Ishikawa (cell line): Measurements from ENCODE around the gene CDYL2.

Source experiments
- CEBPB ChIP-seq: IDR thresholded peaks from 2 replicates; pipeline ENCODE4 v1.6.1; 2012
- CREB1 ChIP-seq: IDR thresholded peaks from 2 replicates; pipeline ENCODE4 v1.6.1; 2012; ENCODE audit warnings: low read depth
- EGR1 ChIP-seq: IDR thresholded peaks from 2 replicates; pipeline ENCODE4 v1.6.1; 2012
- EP300 ChIP-seq: IDR thresholded peaks from 2 replicates; pipeline ENCODE4 v1.6.1; 2012; ENCODE audit warnings: borderline replicate concordance
- FOXM1 ChIP-seq: IDR thresholded peaks from 2 replicates; pipeline ENCODE4 v1.6.1; 2012; ENCODE audit warnings: low read depth, borderline replicate concordance
- NFIC ChIP-seq: IDR thresholded peaks from 2 replicates; pipeline ENCODE4 v1.6.1; 2012
- RAD21 ChIP-seq: IDR thresholded peaks from 2 replicates; pipeline ENCODE4 v1.6.1; 2012; ENCODE audit warnings: low read depth
- TAF1 ChIP-seq: IDR thresholded peaks from 2 replicates; pipeline ENCODE4 v1.6.1; 2012; ENCODE audit warnings: low read depth, mild to moderate bottlenecking
- TCF12 ChIP-seq: IDR thresholded peaks from 2 replicates; pipeline ENCODE4 v1.6.1; 2012; ENCODE audit warnings: low read depth
- TEAD4 ChIP-seq: IDR thresholded peaks from 2 replicates; pipeline ENCODE4 v1.6.1; 2012
- USF1 ChIP-seq: IDR thresholded peaks from 2 replicates; pipeline ENCODE4 v1.6.1; 2012
- YY1 ChIP-seq: IDR thresholded peaks from 2 replicates; pipeline ENCODE4 v1.6.1; 2012; ENCODE audit warnings: low read depth
- ZBTB7A ChIP-seq: IDR thresholded peaks from 2 replicates; pipeline ENCODE4 v1.6.1; 2012; ENCODE audit warnings: low read depth
- TF ChIP-seq, protein P1 (sequence below): IDR thresholded peaks from 2 replicates; pipeline ENCODE4 v1.6.1; 2012
- TF ChIP-seq, protein P2 (sequence below): IDR thresholded peaks from 2 replicates; pipeline ENCODE4 v1.6.1; 2012; ENCODE audit warnings: low read depth, mild to moderate bottlenecking

CDYL2 gene

DNA sequence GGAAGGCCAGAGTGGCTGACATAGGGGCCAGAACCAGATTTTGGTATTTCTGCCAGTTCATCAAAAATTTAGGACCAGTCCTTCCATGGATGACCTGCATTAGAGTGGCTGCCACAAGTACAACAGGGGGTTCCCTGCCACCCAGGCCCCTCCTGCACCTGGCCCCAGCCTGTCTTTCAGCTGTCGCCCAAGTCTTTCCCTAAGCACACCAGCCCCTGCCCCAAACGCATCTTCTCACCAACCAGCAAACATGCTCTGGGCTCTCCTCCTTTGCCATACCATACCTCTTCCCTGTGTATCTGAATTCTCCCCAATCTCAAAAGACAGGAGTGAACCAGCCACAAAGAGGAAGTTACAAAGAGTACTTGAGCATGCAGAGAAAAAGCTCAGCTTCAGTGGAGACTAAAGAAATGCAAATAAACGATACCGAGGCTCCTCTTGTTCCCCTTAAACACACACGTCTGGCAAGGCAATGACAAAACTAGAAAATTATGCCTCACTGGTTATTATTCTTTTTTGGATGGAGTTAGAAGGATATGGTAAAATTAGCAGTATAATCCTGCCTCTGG is 133.0 kb downstream of the CDYL2 start:
- TF ChIP-seq TEAD4 (no peak), CREB1 (no peak), CEBPB (no peak), NFIC (no peak), ZBTB7A (no peak), FOXM1 (no peak), USF1 (no peak), RAD21 (no peak), EGR1 (no peak), YY1 (no peak), EP300 (no peak), TAF1 (no peak), TCF12 (no peak)
- TF ChIP-seq, protein P1, sequence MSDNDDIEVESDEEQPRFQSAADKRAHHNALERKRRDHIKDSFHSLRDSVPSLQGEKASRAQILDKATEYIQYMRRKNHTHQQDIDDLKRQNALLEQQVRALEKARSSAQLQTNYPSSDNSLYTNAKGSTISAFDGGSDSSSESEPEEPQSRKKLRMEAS, result no peak
- TF ChIP-seq, protein P2, sequence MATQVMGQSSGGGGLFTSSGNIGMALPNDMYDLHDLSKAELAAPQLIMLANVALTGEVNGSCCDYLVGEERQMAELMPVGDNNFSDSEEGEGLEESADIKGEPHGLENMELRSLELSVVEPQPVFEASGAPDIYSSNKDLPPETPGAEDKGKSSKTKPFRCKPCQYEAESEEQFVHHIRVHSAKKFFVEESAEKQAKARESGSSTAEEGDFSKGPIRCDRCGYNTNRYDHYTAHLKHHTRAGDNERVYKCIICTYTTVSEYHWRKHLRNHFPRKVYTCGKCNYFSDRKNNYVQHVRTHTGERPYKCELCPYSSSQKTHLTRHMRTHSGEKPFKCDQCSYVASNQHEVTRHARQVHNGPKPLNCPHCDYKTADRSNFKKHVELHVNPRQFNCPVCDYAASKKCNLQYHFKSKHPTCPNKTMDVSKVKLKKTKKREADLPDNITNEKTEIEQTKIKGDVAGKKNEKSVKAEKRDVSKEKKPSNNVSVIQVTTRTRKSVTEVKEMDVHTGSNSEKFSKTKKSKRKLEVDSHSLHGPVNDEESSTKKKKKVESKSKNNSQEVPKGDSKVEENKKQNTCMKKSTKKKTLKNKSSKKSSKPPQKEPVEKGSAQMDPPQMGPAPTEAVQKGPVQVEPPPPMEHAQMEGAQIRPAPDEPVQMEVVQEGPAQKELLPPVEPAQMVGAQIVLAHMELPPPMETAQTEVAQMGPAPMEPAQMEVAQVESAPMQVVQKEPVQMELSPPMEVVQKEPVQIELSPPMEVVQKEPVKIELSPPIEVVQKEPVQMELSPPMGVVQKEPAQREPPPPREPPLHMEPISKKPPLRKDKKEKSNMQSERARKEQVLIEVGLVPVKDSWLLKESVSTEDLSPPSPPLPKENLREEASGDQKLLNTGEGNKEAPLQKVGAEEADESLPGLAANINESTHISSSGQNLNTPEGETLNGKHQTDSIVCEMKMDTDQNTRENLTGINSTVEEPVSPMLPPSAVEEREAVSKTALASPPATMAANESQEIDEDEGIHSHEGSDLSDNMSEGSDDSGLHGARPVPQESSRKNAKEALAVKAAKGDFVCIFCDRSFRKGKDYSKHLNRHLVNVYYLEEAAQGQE, result no peak

DNA sequence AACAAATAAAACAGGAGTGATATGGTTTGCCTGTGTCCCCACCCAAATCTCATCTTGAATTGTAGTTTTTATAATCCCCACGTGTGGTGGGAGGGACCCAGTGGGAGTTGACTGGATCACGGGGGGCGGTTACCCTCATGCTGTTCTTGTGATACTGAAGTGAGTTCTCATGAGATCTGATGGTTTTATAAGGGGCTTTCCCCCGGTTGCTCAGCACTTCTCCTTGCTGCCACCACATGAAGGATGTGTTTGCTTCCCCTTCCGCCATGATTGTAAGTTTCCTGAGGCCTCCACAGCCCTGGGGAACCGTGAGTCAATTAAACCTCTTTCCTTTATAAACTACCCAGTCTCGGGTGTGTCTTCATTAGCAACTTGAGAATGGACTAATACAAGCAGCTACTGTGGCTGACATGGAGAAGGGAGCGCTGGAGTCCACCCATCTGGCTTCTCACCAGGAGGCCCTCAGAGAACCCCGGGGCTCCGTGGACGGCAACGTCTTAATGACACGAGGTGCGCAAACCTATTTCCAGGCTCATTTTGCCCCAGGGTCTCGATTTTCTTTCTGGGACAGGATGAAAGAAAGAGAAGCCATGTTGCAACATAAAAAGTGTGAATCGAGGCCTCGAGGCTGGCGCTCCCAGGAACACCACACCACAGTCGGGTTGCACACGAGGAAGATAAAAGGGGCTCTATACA is 134.1 kb downstream of the CDYL2 start:
- TF ChIP-seq YY1 (no peak), EP300 (no peak), USF1 (no peak), RAD21 (no peak), TCF12 (no peak), EGR1 (no peak), NFIC (no peak), TEAD4 (no peak), CREB1 (no peak), TAF1 (no peak), CEBPB (no peak), ZBTB7A (no peak), FOXM1 (no peak)
- TF ChIP-seq, protein P1, result no peak
- TF ChIP-seq, protein P2, result no peak

- TF ChIP-seq, protein P1, result no peak
- TF ChIP-seq YY1, result no peak
- no peak for TF ChIP-seq EGR1
- TF ChIP-seq ZBTB7A, result no peak
- no peak for TF ChIP-seq FOXM1
- TF ChIP-seq TEAD4, result no peak
- TF ChIP-seq EP300, result no peak
- no peak for TF ChIP-seq USF1
- no peak for TF ChIP-seq NFIC
- TF ChIP-seq, protein P2, result no peak
- TF ChIP-seq TAF1, result no peak
- no peak for TF ChIP-seq RAD21
- no peak for TF ChIP-seq CEBPB
- no peak for TF ChIP-seq TCF12
- no peak for TF ChIP-seq CREB1
Measured at GRCh38 chr16:80669673-80670072, 134.7 kb downstream of the CDYL2 start.
